ENCODE measurements around the gene GRIK3.

Gene GRIK3

GRCh38 chr1:36761113-36761512 is 273.2 kb downstream of the GRIK3 start:
- no peaks in the 10 kb centered on the region; the same call in 1 of the 2 replicates for H3K9me3 ChIP-seq (ENCODE audit: control insufficient read depth, insufficient read depth, low read length)
- no peaks in the 10 kb centered on the region for H3K27me3 ChIP-seq (ENCODE audit: control insufficient read depth, insufficient read depth, low read length)
- H3K4me3 ChIP-seq (ENCODE audit: low read length) = no peak overlapping the region
- peaks cover 4% of the 10 kb centered on the region for H3K4me1 ChIP-seq (ENCODE audit: control insufficient read depth, insufficient read depth, low read length)
- no peak overlapping the region for H3K27ac ChIP-seq (ENCODE audit: low read length)
- DNase-seq (ENCODE audit: low read depth, low spot score) = no peak
- no peaks in the 10 kb centered on the region for H3K36me3 ChIP-seq (ENCODE audit: control insufficient read depth, insufficient read depth, low read length)

GRCh38 chr1:36760081-36760480 is 274.2 kb downstream of the GRIK3 start:
- no peak for DNase-seq (ENCODE audit: low read depth, low spot score)
- WGBS (ENCODE audit: insufficient coverage, insufficient read length) = no CpG with 5 or more reads among the region's 3 CpGs
- peaks cover 2% of the 10 kb centered on the region; the same call in 1 of the 2 replicates for H3K4me1 ChIP-seq (ENCODE audit: control insufficient read depth, insufficient read depth, low read length)

GRCh38 chr1:36759355-36759754 is 275.0 kb downstream of the GRIK3 start:
- H3K4me1 ChIP-seq (ENCODE audit: control insufficient read depth, insufficient read depth, low read length) = no peaks in the 10 kb centered on the region
- no peaks in the 10 kb centered on the region; the same call in 1 of the 2 replicates for H3K9me3 ChIP-seq (ENCODE audit: control insufficient read depth, insufficient read depth, low read length)
- WGBS (ENCODE audit: insufficient coverage, insufficient read length) = no CpG with 5 or more reads among the region's 5 CpGs
- H3K36me3 ChIP-seq (ENCODE audit: control insufficient read depth, insufficient read depth, low read length) = no peaks in the 10 kb centered on the region
- H3K27me3 ChIP-seq (ENCODE audit: control insufficient read depth, insufficient read depth, low read length) = no peaks in the 10 kb centered on the region
- no peak overlapping the region for H3K4me3 ChIP-seq (ENCODE audit: low read length)
- DNase-seq (ENCODE audit: low read depth, low spot score) = no peak
- H3K27ac ChIP-seq (ENCODE audit: low read length) = no peak overlapping the region

More at GRCh38 chr1:36760081-36760480, 274.2 kb downstream of the GRIK3 start:
- H3K36me3 ChIP-seq (ENCODE audit: control insufficient read depth, insufficient read depth, low read length) = no peaks in the 10 kb centered on the region
- H3K4me3 ChIP-seq (ENCODE audit: low read length) = no peak overlapping the region
- H3K27ac ChIP-seq (ENCODE audit: low read length) = no peak overlapping the region
- no peaks in the 10 kb centered on the region for H3K27me3 ChIP-seq (ENCODE audit: control insufficient read depth, insufficient read depth, low read length)
- H3K9me3 ChIP-seq (ENCODE audit: control insufficient read depth, insufficient read depth, low read length) = no peaks in the 10 kb centered on the region; the same call in 1 of the 2 replicates

GRCh38 chr1:36755303-36756230 is 278.7 kb downstream of the GRIK3 start:
- no CpG with 5 or more reads among the region's 12 CpGs for WGBS (ENCODE audit: insufficient coverage, insufficient read length)
- DNase-seq (ENCODE audit: low read depth, low spot score) = no peak
- H3K36me3 ChIP-seq (ENCODE audit: control insufficient read depth, insufficient read depth, low read length) = no peaks in the 10 kb centered on the region
- no peak overlapping the region for H3K27ac ChIP-seq (ENCODE audit: low read length)
- no peaks in the 10 kb centered on the region for H3K27me3 ChIP-seq (ENCODE audit: control insufficient read depth, insufficient read depth, low read length)
- no peaks in the 10 kb centered on the region; the same call in 1 of the 2 replicates for H3K9me3 ChIP-seq (ENCODE audit: control insufficient read depth, insufficient read depth, low read length)
- 0 out of 2 replicates have a peak, but pooled peaks cover 2% of the 10 kb centered on the region for H3K4me1 ChIP-seq (ENCODE audit: control insufficient read depth, insufficient read depth, low read length)
- no peak overlapping the region for H3K4me3 ChIP-seq (ENCODE audit: low read length)

- no CpG with 5 or more reads among the region's 1 CpG for WGBS (ENCODE audit: insufficient coverage, insufficient read length)
These were observed 279.9 kb downstream of the GRIK3 start for GRCh38 chr1:36754366-36754765.

GRCh38 chr1:36753451-36753850 is 280.9 kb downstream of the GRIK3 start:
- no peak overlapping the region for H3K27ac ChIP-seq (ENCODE audit: low read length)

More at GRCh38 chr1:36754366-36754765, 279.9 kb downstream of the GRIK3 start:
- Histone ChIP-seq H3K4me1 (ENCODE audit: control insufficient read depth, insufficient read depth, low read length) (0 out of 2 replicates have a peak, but pooled peaks cover 2% of the 10 kb centered on the region), H3K27me3 (ENCODE audit: control insufficient read depth, insufficient read depth, low read length) (no peaks in the 10 kb centered on the region), H3K27ac (ENCODE audit: low read length) (no peak overlapping the region), H3K4me3 (ENCODE audit: low read length) (no peak overlapping the region), H3K36me3 (ENCODE audit: control insufficient read depth, insufficient read depth, low read length) (no peaks in the 10 kb centered on the region), H3K9me3 (ENCODE audit: control insufficient read depth, insufficient read depth, low read length) (no peaks in the 10 kb centered on the region; the same call in 1 of the 2 replicates)
- no peak for DNase-seq (ENCODE audit: low read depth, low spot score)

GRCh38 chr1:36752891-36753361 is 281.4 kb downstream of the GRIK3 start:
- DNase-seq (ENCODE audit: low read depth, low spot score) = no peak
- H3K9me3 ChIP-seq (ENCODE audit: control insufficient read depth, insufficient read depth, low read length) = no peaks in the 10 kb centered on the region
- H3K27ac ChIP-seq (ENCODE audit: low read length) = no peak overlapping the region
- H3K4me1 ChIP-seq (ENCODE audit: control insufficient read depth, insufficient read depth, low read length) = 0 out of 2 replicates have a peak, but pooled peaks cover 2% of the 10 kb centered on the region
- no peaks in the 10 kb centered on the region for H3K36me3 ChIP-seq (ENCODE audit: control insufficient read depth, insufficient read depth, low read length)
- WGBS (ENCODE audit: insufficient coverage, insufficient read length) = no CpG with 5 or more reads among the region's 6 CpGs
- no peaks in the 10 kb centered on the region for H3K27me3 ChIP-seq (ENCODE audit: control insufficient read depth, insufficient read depth, low read length)
- H3K4me3 ChIP-seq (ENCODE audit: low read length) = no peak overlapping the region

More at GRCh38 chr1:36753451-36753850, 280.9 kb downstream of the GRIK3 start:
- Histone ChIP-seq H3K4me1 (ENCODE audit: control insufficient read depth, insufficient read depth, low read length) (0 out of 2 replicates have a peak, but pooled peaks cover 2% of the 10 kb centered on the region), H3K36me3 (ENCODE audit: control insufficient read depth, insufficient read depth, low read length) (no peaks in the 10 kb centered on the region), H3K4me3 (ENCODE audit: low read length) (no peak overlapping the region), H3K9me3 (ENCODE audit: control insufficient read depth, insufficient read depth, low read length) (no peaks in the 10 kb centered on the region), H3K27me3 (ENCODE audit: control insufficient read depth, insufficient read depth, low read length) (no peaks in the 10 kb centered on the region)
- no peak for DNase-seq (ENCODE audit: low read depth, low spot score)
- no CpG with 5 or more reads among the region's 7 CpGs for WGBS (ENCODE audit: insufficient coverage, insufficient read length)

- no CpG with 5 or more reads among the region's 2 CpGs for WGBS (ENCODE audit: insufficient coverage, insufficient read length)
- Histone ChIP-seq H3K9me3 (ENCODE audit: control insufficient read depth, insufficient read depth, low read length) (no peaks in the 10 kb centered on the region), H3K4me1 (ENCODE audit: control insufficient read depth, insufficient read depth, low read length) (0 out of 2 replicates have a peak, but pooled peaks cover 2% of the 10 kb centered on the region), H3K27ac (ENCODE audit: low read length) (no peak overlapping the region), H3K4me3 (ENCODE audit: low read length) (no peak overlapping the region), H3K27me3 (ENCODE audit: control insufficient read depth, insufficient read depth, low read length) (no peaks in the 10 kb centered on the region), H3K36me3 (ENCODE audit: control insufficient read depth, insufficient read depth, low read length) (no peaks in the 10 kb centered on the region)
- DNase-seq (ENCODE audit: low read depth, low spot score) = no peak
These were observed 281.9 kb downstream of the GRIK3 start for GRCh38 chr1:36752431-36752830.

- WGBS (ENCODE audit: insufficient coverage, insufficient read length) = no CpG with 5 or more reads among the region's 4 CpGs
- no peaks in the 10 kb centered on the region for H3K27me3 ChIP-seq (ENCODE audit: control insufficient read depth, insufficient read depth, low read length)
- no peaks in the 10 kb centered on the region for H3K36me3 ChIP-seq (ENCODE audit: control insufficient read depth, insufficient read depth, low read length)
- no peaks in the 10 kb centered on the region for H3K9me3 ChIP-seq (ENCODE audit: control insufficient read depth, insufficient read depth, low read length)
- 0 out of 2 replicates have a peak, but pooled peaks cover 2% of the 10 kb centered on the region for H3K4me1 ChIP-seq (ENCODE audit: control insufficient read depth, insufficient read depth, low read length)
- no peak overlapping the region for H3K4me3 ChIP-seq (ENCODE audit: low read length)
- no peak for DNase-seq (ENCODE audit: low read depth, low spot score)
- no peak overlapping the region for H3K27ac ChIP-seq (ENCODE audit: low read length)
These were observed 282.8 kb downstream of the GRIK3 start for GRCh38 chr1:36751525-36751924.

- Histone ChIP-seq H3K36me3 (ENCODE audit: control insufficient read depth, insufficient read depth, low read length) (no peaks in the 10 kb centered on the region), H3K4me3 (ENCODE audit: low read length) (no peak overlapping the region), H3K9me3 (ENCODE audit: control insufficient read depth, insufficient read depth, low read length) (no peaks in the 10 kb centered on the region), H3K4me1 (ENCODE audit: control insufficient read depth, insufficient read depth, low read length) (0 out of 2 replicates have a peak, but pooled peaks cover 2% of the 10 kb centered on the region), H3K27ac (ENCODE audit: low read length) (no peak overlapping the region), H3K27me3 (ENCODE audit: control insufficient read depth, insufficient read depth, low read length) (no peaks in the 10 kb centered on the region)
- no CpG with 5 or more reads among the region's 7 CpGs for WGBS (ENCODE audit: insufficient coverage, insufficient read length)
- DNase-seq (ENCODE audit: low read depth, low spot score) = no peak
These were observed 285.8 kb downstream of the GRIK3 start for GRCh38 chr1:36748466-36748865.

All from iPS DF 6.9 (cell line).